Measurements from ENCODE around the gene PROC. TPM values are rescaled to one million over a fixed set of nuclear protein-coding genes. Genes with fewer than 3 reads are reported as not detected.

The PROC gene
- total RNA-seq, 5 donors from 2014 or later (not counting 1 experiment from before 2014, with no cell fraction given): 0.20 to 0.76 (median 0.49) TPM; not detected in 2

- Mint-ChIP-seq H3K36me3 (peaks cover 17% of the 10 kb centered on the region), H3K27me3 (no peaks in the 10 kb centered on the region), H3K9me3 (no peaks in the 10 kb centered on the region), H3K4me3 (peak overlapping the region; percentile 86 to 91 (median 88)), H3K4me1 (peaks cover 71 to 76% (median 72%) of the 10 kb centered on the region in 3 donors), H3K27ac (peak overlapping the region; percentile 84 to 95)
- ChIA-PET POLR2A (interaction anchor here (0.6 to 1.5 kb wide), 4 partner anchors 23 to 416 kb away, joined by 3 to 6 read pairs (median 4); no protein-coding TSS in a partner anchor), CTCF (interaction anchor here (0.6 to 1.3 kb wide), 2 partner anchors 9 to 14 kb away, joined by 3 to 4 read pairs; no protein-coding TSS in a partner anchor)
- Histone ChIP-seq H3K9me3 (no peaks in the 10 kb centered on the region), H3K4me1 (ENCODE audit: control insufficient read depth in 1 of 2, extremely low read depth in 1 of 2, insufficient read depth in 2 of 2, low read length in 2 of 2) (peaks cover 19 to 34% of the 10 kb centered on the region in 2 experiments), H3K27ac (ENCODE audit: low read length) (peak overlapping the region; percentile 98), H3K27me3 (replicated peaks in 1 of 2; ENCODE audit: control insufficient read depth in 2 of 2, extremely low read depth in 1 of 2, insufficient read depth in 2 of 2, low read length in 1 of 2) (no peaks in the 10 kb centered on the region), H3K36me3 (ENCODE audit: control insufficient read depth in 2 of 2, extremely low read depth in 1 of 2, insufficient read depth in 1 of 2, low read length in 1 of 2) (no peaks in the 10 kb centered on the region), H3K4me3 (ENCODE audit: control insufficient read depth in 1 of 2, extremely low read depth in 1 of 2, low read length in 1 of 2) (peak overlapping the region; percentile 45 to 71)
- peak; percentile 72 to 80 (median 78) for ATAC-seq (replicated peaks in 1 of 4)
- DNase-seq: peak; percentile 61 to 92 (median 82)
- WGBS (ENCODE audit: insufficient coverage): under 1% methylated on average over 46 of the region's 58 CpGs
Observed at GRCh38 chr2:127386764-127387654, 31.2 kb upstream of the PROC start.

- Mint-ChIP-seq H3K27me3 (no peaks in the 10 kb centered on the region), H3K9me3 (no peaks in the 10 kb centered on the region), H3K4me1 (peaks cover 63 to 72% (median 68%) of the 10 kb centered on the region in 3 donors), H3K27ac (peak within 1 kb of the TSS; percentile 98 to 99), H3K36me3 (peaks cover 19% of the 10 kb centered on the region), H3K4me3 (peak within 1 kb of the TSS; percentile 86 to 91 (median 88))
- DNase-seq (peak; percentile 87 to 99 (median 94)), ATAC-seq (replicated peaks in 1 of 4) (peak; percentile 80 to 85 (median 82))
- peak within 1 kb of the TSS; percentile 49 to 71 for H3K4me3 ChIP-seq (ENCODE audit: control insufficient read depth in 1 of 2, extremely low read depth in 1 of 2, low read length in 1 of 2)
- ChIA-PET CTCF (interaction anchor here (1.1 to 2.4 kb wide), 2 partner anchors 27 to 28 kb away, joined by 3 to 22 read pairs; no protein-coding TSS in a partner anchor), POLR2A (interaction anchor here (0.6 to 1.5 kb wide), 4 partner anchors 10 to 79 kb away, joined by 3 to 4 read pairs (median 3); no protein-coding TSS in a partner anchor)
- H3K27me3 ChIP-seq (replicated peaks in 1 of 2; ENCODE audit: control insufficient read depth in 2 of 2, extremely low read depth in 1 of 2, insufficient read depth in 2 of 2, low read length in 1 of 2): no peaks in the 10 kb centered on the region
- H3K9me3 ChIP-seq: no peaks in the 10 kb centered on the region
- peak within 1 kb of the TSS; percentile 100 for H3K27ac ChIP-seq (ENCODE audit: low read length)
- no peaks in the 10 kb centered on the region for H3K36me3 ChIP-seq (ENCODE audit: control insufficient read depth in 2 of 2, extremely low read depth in 1 of 2, insufficient read depth in 1 of 2, low read length in 1 of 2)
- H3K4me1 ChIP-seq (ENCODE audit: control insufficient read depth in 1 of 2, extremely low read depth in 1 of 2, insufficient read depth in 2 of 2, low read length in 2 of 2): peaks cover 19 to 28% of the 10 kb centered on the region in 2 experiments
- under 1% methylated on average over 99 of the region's 100 CpGs for WGBS (ENCODE audit: insufficient coverage)
Observed at GRCh38 chr2:127387655-127388422, 30.4 kb upstream of the PROC start, which contains the start of gene MAP3K2. TSS of gene MAP3K2 (minus strand) at chr2:127387975. CDS start at chr2:127343129, 44,846 bp downstream.

- peaks cover 19 to 26% of the 10 kb centered on the region in 2 experiments for H3K4me1 ChIP-seq (ENCODE audit: control insufficient read depth in 1 of 2, extremely low read depth in 1 of 2, insufficient read depth in 2 of 2, low read length in 2 of 2)
- H3K27ac ChIP-seq (ENCODE audit: low read length): peak overlapping the region; percentile 100
- no peaks in the 10 kb centered on the region for H3K36me3 ChIP-seq (ENCODE audit: control insufficient read depth in 2 of 2, extremely low read depth in 1 of 2, insufficient read depth in 1 of 2, low read length in 1 of 2)
- Mint-ChIP-seq H3K27me3 (no peaks in the 10 kb centered on the region), H3K27ac (peak overlapping the region; percentile 98 to 99), H3K4me1 (peaks cover 56 to 65% (median 61%) of the 10 kb centered on the region in 3 donors), H3K9me3 (no peaks in the 10 kb centered on the region), H3K36me3 (peaks cover 18% of the 10 kb centered on the region), H3K4me3 (peak overlapping the region; percentile 80 to 86 (median 86))
- ATAC-seq (replicated peaks in 1 of 4) (peak in 1 of 4 experiments; percentile 1), DNase-seq (peak in 3 of 35 experiments; percentile 12 to 16 (median 15))
- ChIA-PET CTCF (interaction anchor here (1.1 to 2.4 kb wide), 2 partner anchors 26 to 27 kb away, joined by 3 to 22 read pairs; no protein-coding TSS in a partner anchor), POLR2A (interaction anchor here (0.6 to 1.1 kb wide), 4 partner anchors 11 to 80 kb away, joined by 3 read pairs; no protein-coding TSS in a partner anchor)
- no peaks in the 10 kb centered on the region for H3K9me3 ChIP-seq
- no peaks in the 10 kb centered on the region for H3K27me3 ChIP-seq (replicated peaks in 1 of 2; ENCODE audit: control insufficient read depth in 2 of 2, extremely low read depth in 1 of 2, insufficient read depth in 2 of 2, low read length in 1 of 2)
- 69% methylated on average over 5 of the region's 8 CpGs for WGBS (ENCODE audit: insufficient coverage)
- peak overlapping the region; percentile 49 to 60 for H3K4me3 ChIP-seq (ENCODE audit: control insufficient read depth in 1 of 2, extremely low read depth in 1 of 2, low read length in 1 of 2)
Observed at GRCh38 chr2:127388423-127389164, 29.6 kb upstream of the PROC start.

- H3K4me3 ChIP-seq (ENCODE audit: control insufficient read depth in 1 of 2, extremely low read depth in 1 of 2, low read length in 1 of 2): peak overlapping the region in 1 of 2 donors; percentile 5
- DNase-seq (peak in 19 of 35 experiments; percentile 8 to 57 (median 22)), ATAC-seq (replicated peaks in 1 of 4) (peak in 1 of 4 experiments; percentile 3)
- POLR2A ChIA-PET: interaction anchor here in 1 of 2 donors (0.6 kb wide), 1 partner anchor 26 kb away, joined by 3 read pairs; no protein-coding TSS in a partner anchor
- Mint-ChIP-seq H3K36me3 (peaks cover 17% of the 10 kb centered on the region), H3K4me3 (peak overlapping the region; percentile 44 to 86 (median 54)), H3K4me1 (peaks cover 48 to 56% (median 51%) of the 10 kb centered on the region in 3 donors), H3K27ac (peak overlapping the region; percentile 98 to 99), H3K9me3 (no peaks in the 10 kb centered on the region), H3K27me3 (no peaks in the 10 kb centered on the region)
- H3K9me3 ChIP-seq: no peaks in the 10 kb centered on the region
- H3K27me3 ChIP-seq (replicated peaks in 1 of 2; ENCODE audit: control insufficient read depth in 2 of 2, extremely low read depth in 1 of 2, insufficient read depth in 2 of 2, low read length in 1 of 2): no peaks in the 10 kb centered on the region
- CTCF ChIA-PET: interaction anchor here in 1 of 2 donors (2.4 kb wide), 1 partner anchor 26 kb away, joined by 22 read pairs; no protein-coding TSS in a partner anchor
- no peaks in the 10 kb centered on the region for H3K36me3 ChIP-seq (ENCODE audit: control insufficient read depth in 2 of 2, extremely low read depth in 1 of 2, insufficient read depth in 1 of 2, low read length in 1 of 2)
- peaks cover 19 to 26% of the 10 kb centered on the region in 2 experiments for H3K4me1 ChIP-seq (ENCODE audit: control insufficient read depth in 1 of 2, extremely low read depth in 1 of 2, insufficient read depth in 2 of 2, low read length in 2 of 2)
- H3K27ac ChIP-seq (ENCODE audit: low read length): peak overlapping the region; percentile 100
- 40% methylated on average over 1 of the region's 5 CpGs for WGBS (ENCODE audit: insufficient coverage)
Observed at GRCh38 chr2:127389778-127390435, 28.3 kb upstream of the PROC start.

- DNase-seq (no peak), ATAC-seq (replicated peaks in 1 of 4) (no peak)
- POLR2A ChIA-PET: interaction anchor here in 1 of 2 donors (0.6 kb wide), 1 partner anchor 74 kb away, joined by 3 read pairs; no protein-coding TSS in a partner anchor
- Histone ChIP-seq H3K4me1 (ENCODE audit: control insufficient read depth in 1 of 2, extremely low read depth in 1 of 2, insufficient read depth in 2 of 2, low read length in 2 of 2) (peaks cover 11 to 22% of the 10 kb centered on the region in 2 experiments), H3K27ac (ENCODE audit: low read length) (no peak overlapping the region), H3K9me3 (no peaks in the 10 kb centered on the region), H3K27me3 (replicated peaks in 1 of 2; ENCODE audit: control insufficient read depth in 2 of 2, extremely low read depth in 1 of 2, insufficient read depth in 2 of 2, low read length in 1 of 2) (no peaks in the 10 kb centered on the region), H3K4me3 (ENCODE audit: control insufficient read depth in 1 of 2, extremely low read depth in 1 of 2, low read length in 1 of 2) (no peak overlapping the region), H3K36me3 (ENCODE audit: control insufficient read depth in 2 of 2, extremely low read depth in 1 of 2, insufficient read depth in 1 of 2, low read length in 1 of 2) (no peaks in the 10 kb centered on the region)
- 100% methylated on average over 1 of the region's 2 CpGs for WGBS (ENCODE audit: insufficient coverage)
- CTCF ChIA-PET: no interaction called here
- Mint-ChIP-seq H3K4me3 (no peak overlapping the region), H3K27ac (peak overlapping the region in 1 of 2 donors; percentile 50), H3K27me3 (no peaks in the 10 kb centered on the region), H3K9me3 (no peaks in the 10 kb centered on the region), H3K36me3 (peaks cover 18% of the 10 kb centered on the region), H3K4me1 (peaks cover 28 to 35% (median 30%) of the 10 kb centered on the region in 3 donors)
Observed at GRCh38 chr2:127392133-127392827, 25.9 kb upstream of the PROC start.
